Activated gamma-delta T cell treated with anti-CD3 and anti-CD28 coated beads, Interleukin-2, amount 50 U/mL, for 16 hours (primary cell): ENCODE results near the gene PHF23.

Experiments used
- DNase-seq: peaks from one replicate; pipeline ENCODE4 v3.0.0-alpha.2; 2020; ENCODE audit warnings: low read depth

Gene PHF23

GRCh38 chr17:7237761-7238419 is 1.4 kb downstream of the PHF23 start:
- peak; percentile 73 for DNase-seq

- no peak for DNase-seq
Observed at GRCh38 chr17:7237266-7237760, 1.9 kb downstream of the PHF23 start.

GRCh38 chr17:7236808-7237207 is 2.4 kb downstream of the PHF23 start:
- DNase-seq: no peak

- DNase-seq: no peak
Observed at GRCh38 chr17:7235693-7236665, 3.3 kb downstream of the PHF23 start.

- DNase-seq: peak; percentile 92
Observed at GRCh38 chr17:7234083-7234951, 4.9 kb downstream of the PHF23 start, which contains the start of gene DVL2. Gene DVL2, minus strand, starts transcription at chr17:7234517. Its CDS starts 255 bp downstream, at chr17:7234262.

- no peak for DNase-seq
Observed at GRCh38 chr17:7233701-7234082, 5.6 kb downstream of the PHF23 start.

- no peak for DNase-seq
Observed at GRCh38 chr17:7232114-7232513, 7.1 kb downstream of the PHF23 start.

- no peak for DNase-seq
Observed at GRCh38 chr17:7229504-7229903, 9.8 kb downstream of the PHF23 start.

GRCh38 chr17:7228920-7229319 is 10.3 kb downstream of the PHF23 start:
- DNase-seq: no peak

GRCh38 chr17:7226721-7227710 is 12.2 kb downstream of the PHF23 start:
- no peak for DNase-seq

- DNase-seq: no peak
Observed at GRCh38 chr17:7225711-7226331, 13.4 kb downstream of the PHF23 start.

GRCh38 chr17:7224661-7225111 is 14.6 kb downstream of the PHF23 start:
- no peak for DNase-seq

GRCh38 chr17:7224110-7224509 is 15.1 kb downstream of the PHF23 start:
- DNase-seq: no peak

GRCh38 chr17:7223375-7223774 is 15.9 kb downstream of the PHF23 start:
- no peak for DNase-seq

GRCh38 chr17:7222972-7223292 is 16.3 kb downstream of the PHF23 start:
- DNase-seq: no peak

- DNase-seq: no peak
Observed at GRCh38 chr17:7222093-7222971, 16.9 kb downstream of the PHF23 start.

- DNase-seq: no peak
Observed at GRCh38 chr17:7221278-7222092, 17.8 kb downstream of the PHF23 start.

GRCh38 chr17:7220593-7221277 is 18.5 kb downstream of the PHF23 start:
- peak; percentile 35 for DNase-seq
